Jurkat, Clone E6-1 (cell line): ENCODE data around the gene HECA.
"Not testable (repeated sequence)": the region's sequence is repeated elsewhere in the genome, so short reads cannot be mapped to it uniquely, and the experiment has no call there.

Source experiments
- DNase-seq: peaks from one replicate; pipeline ENCODE4 v3.0.0-alpha.2; 2011; ENCODE audit warnings: low read depth, low spot score
- H3K4me3 ChIP-seq: 2 replicates; pipeline ENCODE4 v1.5.1; 2011; ENCODE audit warnings: mild to moderate bottlenecking, low read length, control low read depth, moderate library complexity

Gene HECA

DNA sequence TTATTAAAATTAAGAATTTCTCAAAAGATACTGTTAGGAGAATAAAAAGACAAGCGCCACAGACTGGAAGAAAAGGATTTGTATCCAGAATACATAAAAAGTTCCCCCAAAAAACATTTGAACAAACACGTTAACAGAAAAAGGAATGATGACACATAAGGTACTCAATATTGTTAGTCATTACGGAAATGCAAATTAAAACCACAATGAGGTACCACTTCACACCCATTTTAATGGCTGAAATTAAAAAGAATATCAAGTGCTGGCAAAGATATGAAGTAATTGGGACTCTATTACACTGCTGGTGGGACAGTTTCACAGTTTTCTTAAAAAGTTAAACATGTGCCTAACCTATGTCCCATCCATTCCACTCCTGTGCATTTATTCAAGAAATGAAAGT is 51.4 kb downstream of the HECA start:
- no peak overlapping the region for H3K4me3 ChIP-seq
- no peak for DNase-seq

DNA sequence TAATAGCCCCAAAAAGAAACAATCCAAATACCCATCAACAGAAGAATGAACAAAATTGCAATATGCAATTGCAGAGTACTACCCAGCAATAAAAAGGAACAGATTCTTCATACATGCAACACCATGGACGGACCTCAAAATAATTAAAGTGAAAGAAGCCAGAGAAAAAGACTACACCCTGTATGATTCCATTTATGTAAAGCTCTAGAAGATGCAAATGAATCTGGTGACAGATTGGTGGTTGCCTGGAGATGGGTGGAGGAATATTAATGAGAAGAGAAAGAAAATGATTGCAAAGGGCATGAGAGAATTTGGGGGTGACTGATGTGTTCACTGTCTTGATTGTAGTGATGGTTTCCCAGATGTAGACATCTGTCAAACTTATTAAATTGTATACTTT is 51.8 kb downstream of the HECA start:
- no peak for DNase-seq

DNA sequence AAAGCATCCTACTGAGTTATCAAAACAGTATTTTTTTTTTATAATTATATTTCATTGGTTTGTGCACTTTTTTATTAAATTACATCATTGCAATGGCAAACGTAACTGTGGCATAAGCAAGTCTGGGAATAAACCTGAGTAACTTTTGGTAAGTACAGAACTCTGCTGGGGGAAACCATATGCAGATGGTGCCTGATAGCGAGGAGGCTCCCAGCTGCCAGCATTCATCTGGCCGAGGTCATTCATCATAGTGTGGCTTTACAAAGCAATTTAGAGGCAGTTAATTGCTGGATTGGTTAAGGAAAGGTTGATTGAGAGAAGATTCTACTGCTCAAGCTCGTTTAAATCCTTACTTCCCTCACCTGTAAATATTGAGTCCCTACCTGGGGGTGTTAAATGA is 52.6 kb downstream of the HECA start:
- H3K4me3 ChIP-seq = no peak overlapping the region
- DNase-seq = no peak

More for the DNA sequence above, 51.8 kb downstream of the HECA start:
- H3K4me3 ChIP-seq = no peak overlapping the region

DNA sequence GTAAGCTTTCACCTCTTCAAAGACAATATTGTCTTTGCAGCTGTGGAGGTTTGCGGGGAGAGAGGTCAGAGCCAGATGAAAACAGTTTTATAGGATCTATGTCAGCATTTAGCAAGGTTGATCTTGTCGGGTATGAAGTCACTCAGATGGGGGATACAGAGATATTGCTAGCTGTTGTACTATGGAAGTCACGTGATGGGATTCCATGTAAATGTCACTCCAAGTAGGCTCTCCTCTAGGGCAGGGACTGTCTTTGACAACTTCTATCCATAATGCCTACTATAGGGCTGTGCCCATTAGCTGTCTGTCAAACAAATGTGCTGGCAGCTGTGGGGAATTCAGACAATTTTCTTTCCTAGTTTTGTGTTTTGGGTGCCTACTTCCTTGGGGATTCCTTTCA is 54.8 kb downstream of the HECA start:
- H3K4me3 ChIP-seq = no peak overlapping the region
- no peak for DNase-seq

DNA sequence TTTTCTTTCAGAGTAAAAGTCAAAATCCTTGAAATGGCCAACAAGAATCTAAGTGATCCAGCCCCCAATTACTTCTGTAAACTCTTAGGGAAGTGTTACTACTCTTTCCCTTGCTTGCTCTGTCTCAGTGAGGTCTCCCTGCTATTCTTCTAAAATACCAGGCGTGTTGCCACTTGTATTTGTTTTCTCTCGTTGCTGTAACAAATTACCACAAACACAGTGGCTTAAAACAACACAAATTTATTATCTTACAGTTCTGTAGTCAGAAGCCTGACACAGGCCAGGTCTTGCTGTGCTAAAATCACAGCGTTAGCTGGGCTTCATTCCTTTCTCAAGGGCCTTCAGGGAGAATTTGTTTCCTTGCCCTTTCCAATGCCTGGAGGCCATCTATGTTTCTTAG is 59.9 kb downstream of the HECA start:
- no peak for DNase-seq
- no peak overlapping the region for H3K4me3 ChIP-seq

DNA sequence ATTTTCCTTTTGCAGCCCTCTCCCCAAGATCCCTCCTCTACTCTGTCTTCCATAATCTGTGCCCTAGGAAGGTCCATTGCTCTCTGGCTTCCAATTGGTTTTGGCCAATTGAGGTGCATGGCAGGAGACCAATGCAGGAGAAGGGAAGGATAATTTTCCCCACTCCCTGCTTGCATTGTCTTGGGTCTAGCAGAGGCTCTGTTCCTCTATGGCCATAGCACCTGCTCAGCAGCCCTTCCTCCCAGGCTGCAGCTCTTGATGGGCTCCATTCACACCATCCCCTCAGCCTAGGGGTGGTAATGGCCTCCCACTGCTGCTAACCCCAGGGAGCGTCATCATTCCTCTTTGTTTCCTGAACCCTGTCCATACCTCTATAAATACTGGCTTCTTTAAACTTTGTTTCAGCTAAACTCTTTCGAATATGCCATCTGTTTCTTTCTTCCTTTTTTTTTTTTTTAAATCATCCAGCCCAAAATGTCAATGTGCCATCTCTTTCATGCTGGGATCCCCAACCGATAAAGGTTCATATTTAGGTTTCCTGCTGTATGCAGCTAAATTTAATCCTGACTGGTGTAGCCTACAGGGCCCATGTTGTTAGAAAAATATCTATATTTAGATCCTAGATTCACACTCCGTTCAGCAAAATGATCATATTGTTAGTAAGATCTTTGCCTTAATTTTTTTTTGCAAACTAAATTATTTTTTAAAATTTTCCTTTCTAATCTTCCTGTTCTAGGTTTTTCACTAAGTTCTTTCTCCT is 63.8 kb downstream of the HECA start:
- H3K4me3 ChIP-seq = no peak overlapping the region
- no peak for DNase-seq

DNA sequence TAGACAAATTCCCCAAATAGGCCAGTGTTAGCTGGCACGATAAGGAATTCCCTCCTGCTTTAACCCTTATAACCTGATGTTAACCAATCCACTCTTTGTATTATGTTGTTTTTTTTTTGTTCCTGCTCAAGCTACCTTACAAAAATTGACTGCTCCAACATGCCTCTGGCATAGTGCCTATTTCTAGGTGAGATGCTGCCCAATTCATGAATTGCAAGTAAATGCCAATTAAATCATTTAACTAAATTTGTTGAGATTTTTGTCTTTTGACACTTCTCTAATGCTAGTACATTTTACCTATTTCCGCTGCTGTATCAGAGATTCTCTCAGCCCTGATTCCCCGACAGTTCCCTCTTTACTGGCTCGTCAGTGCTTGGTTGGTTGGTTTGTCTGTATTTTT is 66.5 kb downstream of the HECA start:
- DNase-seq = no peak
- no peak overlapping the region for H3K4me3 ChIP-seq

DNA sequence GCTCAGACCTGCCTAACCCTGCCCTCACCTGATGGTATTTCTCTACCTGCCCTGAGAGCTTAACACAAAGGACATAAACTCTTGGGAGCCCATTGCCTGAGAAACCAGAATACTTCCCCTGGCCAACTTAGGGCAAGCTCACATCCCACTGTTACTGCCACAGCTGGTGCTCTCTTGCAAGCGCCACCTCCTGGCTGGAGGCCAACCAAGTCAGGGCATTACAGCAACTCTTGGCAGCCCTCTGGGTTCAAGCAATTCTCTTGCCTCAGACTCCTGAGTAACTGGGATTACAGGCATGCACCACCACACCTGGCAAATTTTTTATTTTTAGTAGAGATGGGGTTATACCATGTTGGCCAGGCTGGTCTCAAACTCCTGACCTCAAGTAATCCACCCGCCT is 70.1 kb downstream of the HECA start:
- H3K4me3 ChIP-seq = no peak overlapping the region
- peak; percentile 4 for DNase-seq

DNA sequence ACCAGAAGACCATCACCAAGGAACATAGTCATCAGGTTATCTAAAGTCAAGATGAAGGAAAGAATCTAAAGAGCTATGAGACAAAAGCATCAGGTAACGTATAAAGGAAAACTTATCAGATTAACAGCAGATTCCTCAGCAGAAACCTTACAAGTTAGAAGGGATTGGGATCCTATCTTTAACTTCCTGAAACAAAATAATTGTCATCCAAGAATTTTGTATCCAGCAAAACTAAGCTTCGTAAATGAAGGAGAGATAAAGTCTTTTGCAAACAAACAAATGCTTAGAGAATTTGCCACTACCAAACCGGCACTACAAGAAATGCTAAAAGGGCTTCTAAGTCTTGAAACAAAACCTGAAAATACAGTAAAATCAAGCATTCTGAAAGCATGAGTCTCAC is 71.0 kb downstream of the HECA start:
- DNase-seq = no peak
- H3K4me3 ChIP-seq = no peak overlapping the region

DNA sequence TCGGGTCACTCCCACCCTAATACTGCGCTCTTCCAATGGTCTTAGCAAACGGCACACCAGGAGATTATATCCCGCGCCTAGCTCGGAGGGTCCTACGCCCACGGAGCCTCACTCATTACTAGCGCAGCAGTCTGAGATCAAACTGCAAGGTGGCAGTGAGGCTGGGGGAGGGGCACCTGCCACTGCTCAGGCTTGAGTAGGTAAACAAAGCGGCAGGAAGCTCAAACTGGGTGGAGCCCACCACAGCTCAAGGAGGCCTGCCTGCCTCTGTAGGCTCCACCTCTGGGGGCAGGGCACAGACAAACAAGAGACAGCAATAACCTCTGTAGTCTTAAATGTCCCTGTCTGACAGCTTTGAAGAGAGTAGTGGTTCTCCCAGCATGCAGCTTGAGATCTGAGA is 75.9 kb downstream of the HECA start:
- peak; percentile 55 for DNase-seq
- H3K4me3 ChIP-seq = not testable (repeated sequence)

DNA sequence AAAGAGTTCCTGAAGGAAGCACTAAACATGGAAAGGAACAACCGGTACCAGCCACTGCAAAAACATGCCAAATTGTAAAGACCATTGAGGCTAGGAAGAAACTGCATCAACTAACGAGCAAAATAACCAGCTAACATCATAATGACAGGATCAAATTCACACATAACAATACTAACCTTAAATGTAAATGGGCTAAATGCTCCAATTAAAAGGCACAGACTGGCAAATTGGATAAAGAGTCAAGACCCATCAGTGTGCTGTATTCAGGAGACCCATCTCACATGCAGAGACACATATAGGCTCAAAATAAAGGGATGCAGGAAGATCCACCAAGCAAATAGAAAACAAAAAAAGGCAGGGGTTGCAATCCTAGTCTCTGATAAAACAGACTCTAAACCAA is 77.6 kb downstream of the HECA start:
- not testable (repeated sequence) for DNase-seq, H3K4me3 ChIP-seq

DNA sequence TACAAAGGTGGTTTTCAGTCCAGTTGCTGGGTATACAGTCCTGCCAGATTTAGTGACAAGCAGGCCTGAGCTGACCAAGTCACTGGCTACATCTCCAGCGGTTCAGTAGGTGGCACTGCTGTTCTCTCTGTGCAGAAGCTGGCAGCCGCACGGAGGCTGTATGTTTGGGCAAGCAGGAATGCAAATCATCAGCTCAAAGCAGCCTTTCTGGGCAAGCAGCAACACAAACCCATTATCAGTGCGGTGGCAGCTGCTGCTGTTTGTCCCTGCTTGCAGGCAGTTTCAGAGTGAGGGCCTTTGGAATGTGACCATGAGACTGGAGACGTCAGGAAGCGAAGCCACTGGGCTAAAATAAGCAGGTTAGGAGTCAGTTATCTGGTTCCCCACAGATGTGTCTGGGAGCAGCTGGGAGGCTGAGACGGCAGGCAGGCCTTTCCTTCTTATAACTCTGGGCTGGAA is 84.4 kb downstream of the HECA start:
- peak; percentile 36 for DNase-seq
- H3K4me3 ChIP-seq = no peak overlapping the region

DNA sequence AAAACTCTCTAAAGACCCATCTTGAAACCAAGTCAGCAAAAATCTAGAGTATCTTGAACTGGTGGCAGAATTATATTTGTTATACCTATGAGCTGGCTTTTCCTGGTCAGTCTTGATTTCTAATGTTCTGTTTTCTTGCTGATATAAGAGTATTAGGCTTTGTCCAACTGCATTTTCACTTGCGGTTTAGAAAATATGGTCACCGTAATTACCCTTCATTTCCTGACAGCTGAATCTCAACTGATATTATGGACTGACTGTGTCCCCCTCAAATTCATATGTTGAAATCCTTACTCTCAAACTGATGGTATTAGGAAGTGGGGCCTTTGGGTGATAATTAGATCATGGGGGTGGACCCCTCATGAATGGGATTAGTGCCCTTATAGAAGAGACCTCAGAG is 84.9 kb downstream of the HECA start:
- no peak overlapping the region for H3K4me3 ChIP-seq

DNA sequence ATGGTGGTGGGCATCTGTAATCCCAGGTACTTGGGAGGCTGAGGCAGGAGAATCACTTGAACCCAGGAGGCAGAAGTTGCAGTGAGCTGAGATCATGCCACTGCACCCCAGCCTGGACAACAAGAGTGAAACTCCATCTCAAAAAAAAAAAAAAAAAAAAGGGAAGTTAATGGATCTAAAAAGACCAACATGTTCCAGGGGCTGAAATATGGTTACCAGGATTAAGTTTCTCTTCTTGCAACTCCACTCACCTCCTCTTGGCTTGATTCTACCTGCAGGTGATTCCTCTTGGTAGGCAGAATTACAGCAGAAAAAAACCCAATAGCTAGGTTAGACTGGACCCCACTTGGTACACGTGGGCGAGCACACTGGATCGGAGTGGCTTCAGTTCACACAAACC is 93.5 kb downstream of the HECA start:
- DNase-seq, H3K4me3 ChIP-seq: not testable (repeated sequence)

More for the DNA sequence above, 84.9 kb downstream of the HECA start:
- DNase-seq = no peak
